HUES6 (cell line): ENCODE results near the gene FOXN3.

Source experiments
- H3K27ac ChIP-seq: 2 replicates; pipeline ENCODE4 v1.7.0; 2013; ENCODE audit warnings: low read depth, mild to moderate bottlenecking, low read length, inconsistent platforms
- H3K27me3 ChIP-seq: 2 replicates; pipeline ENCODE4 v1.6.1; 2013; ENCODE audit warnings: low read length; ENCODE audit not compliant: control insufficient read depth, insufficient read depth
- H3K36me3 ChIP-seq: 2 replicates; pipeline ENCODE4 v1.6.1; 2013; ENCODE audit warnings: low read length; ENCODE audit not compliant: control insufficient read depth, insufficient read depth
- H3K4me1 ChIP-seq: 2 replicates; pipeline ENCODE4 v1.6.1; 2013; ENCODE audit warnings: low read length; ENCODE audit not compliant: control insufficient read depth, insufficient read depth
- H3K4me3 ChIP-seq: 2 replicates; pipeline ENCODE4 v1.5.1; 2013; ENCODE audit warnings: low read depth, low read length
- H3K9ac ChIP-seq: one replicate; pipeline ENCODE4 v1.6.1; 2013; ENCODE audit warnings: mild to moderate bottlenecking, low read length
- H3K9me3 ChIP-seq: 2 replicates; pipeline ENCODE4 v1.6.1; 2013; ENCODE audit warnings: low read depth, low read length; ENCODE audit not compliant: control insufficient read depth, insufficient read depth

Gene FOXN3

DNA sequence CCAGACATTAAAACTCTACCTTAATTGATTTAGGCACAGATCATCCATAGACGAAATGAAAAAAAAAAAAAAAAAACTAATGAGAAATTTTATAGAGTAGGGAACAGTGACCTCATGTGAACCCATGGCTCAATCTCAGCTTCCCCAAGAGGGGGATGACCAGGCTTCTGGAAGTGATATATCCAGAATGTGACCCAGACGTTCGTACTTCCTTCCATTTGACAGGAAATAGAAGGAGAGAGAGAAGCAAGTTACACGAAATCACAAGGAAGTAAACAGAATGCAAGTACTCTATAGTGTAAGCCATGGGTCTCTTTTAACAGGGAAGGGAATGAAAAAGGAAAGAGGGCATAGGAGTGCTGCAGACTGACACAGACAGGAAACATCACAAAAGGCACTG lies 10.1 kb downstream of the FOXN3 start:
- Histone ChIP-seq H3K4me1 (peaks cover 35% of the 10 kb centered on the region), H3K36me3 (peaks cover 65% of the 10 kb centered on the region), H3K4me3 (no peak overlapping the region), H3K9ac (no peak overlapping the region), H3K9me3 (peaks cover 7% of the 10 kb centered on the region), H3K27ac (no peak overlapping the region), H3K27me3 (no peaks in the 10 kb centered on the region)

GRCh38 chr14:89406361-89406760 lies 10.7 kb downstream of the FOXN3 start:
- H3K36me3 ChIP-seq, result peaks cover 62% of the 10 kb centered on the region
- H3K4me3 ChIP-seq, result no peak overlapping the region
- H3K9me3 ChIP-seq, result peaks cover 3% of the 10 kb centered on the region
- H3K4me1 ChIP-seq, result peaks cover 41% of the 10 kb centered on the region
- H3K9ac ChIP-seq, result no peak overlapping the region
- no peaks in the 10 kb centered on the region for H3K27me3 ChIP-seq
- no peak overlapping the region for H3K27ac ChIP-seq

DNA sequence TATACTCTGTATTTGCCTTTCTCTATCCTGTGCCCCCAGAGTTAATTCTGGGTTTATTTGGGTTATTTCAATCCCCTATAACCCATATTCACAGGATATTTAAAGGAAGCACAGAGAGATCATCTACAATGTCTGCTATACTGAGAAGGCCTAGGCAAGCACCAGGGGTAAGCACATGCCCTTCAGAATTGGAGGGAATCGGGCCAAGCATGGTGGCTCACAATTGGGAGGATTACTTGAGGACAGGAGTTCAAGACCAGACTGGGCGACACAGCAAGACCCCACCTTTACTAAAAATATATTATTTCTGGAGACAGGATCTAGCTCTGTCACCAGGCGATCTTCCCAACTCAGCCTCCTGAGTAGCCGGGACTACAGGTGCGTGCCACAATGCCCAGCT lies 11.3 kb downstream of the FOXN3 start:
- no peak overlapping the region for H3K4me3 ChIP-seq

DNA sequence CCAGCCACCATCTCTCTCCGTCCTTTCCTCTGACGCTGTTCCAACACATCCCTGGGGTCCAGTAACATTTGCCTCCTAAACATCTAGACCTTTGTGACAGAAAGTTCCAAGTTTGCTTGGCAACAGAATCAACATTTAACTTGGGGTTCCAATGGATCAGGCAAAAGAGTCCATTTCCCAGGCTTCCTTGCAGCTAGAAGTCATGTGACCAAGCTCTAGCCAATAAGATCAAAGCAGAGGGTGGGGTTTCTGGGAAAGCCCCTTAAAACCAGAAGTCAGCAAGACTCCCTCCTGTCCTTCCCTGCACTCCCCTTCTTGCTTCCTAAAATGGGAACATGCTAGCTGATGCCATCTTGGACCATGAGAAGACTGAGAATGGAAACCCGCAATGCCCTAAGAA lies 14.7 kb downstream of the FOXN3 start:
- Histone ChIP-seq H3K4me3 (no peak overlapping the region), H3K9ac (no peak overlapping the region), H3K36me3 (peaks cover 45% of the 10 kb centered on the region), H3K9me3 (no peaks in the 10 kb centered on the region), H3K27ac (no peak overlapping the region), H3K4me1 (peaks cover 44% of the 10 kb centered on the region), H3K27me3 (no peaks in the 10 kb centered on the region)

More for the DNA sequence above, 11.3 kb downstream of the FOXN3 start:
- H3K9ac ChIP-seq, result no peak overlapping the region
- H3K27me3 ChIP-seq, result no peaks in the 10 kb centered on the region
- H3K4me1 ChIP-seq, result peaks cover 43% of the 10 kb centered on the region
- H3K36me3 ChIP-seq, result peaks cover 57% of the 10 kb centered on the region
- no peaks in the 10 kb centered on the region for H3K9me3 ChIP-seq
- no peak overlapping the region for H3K27ac ChIP-seq

DNA sequence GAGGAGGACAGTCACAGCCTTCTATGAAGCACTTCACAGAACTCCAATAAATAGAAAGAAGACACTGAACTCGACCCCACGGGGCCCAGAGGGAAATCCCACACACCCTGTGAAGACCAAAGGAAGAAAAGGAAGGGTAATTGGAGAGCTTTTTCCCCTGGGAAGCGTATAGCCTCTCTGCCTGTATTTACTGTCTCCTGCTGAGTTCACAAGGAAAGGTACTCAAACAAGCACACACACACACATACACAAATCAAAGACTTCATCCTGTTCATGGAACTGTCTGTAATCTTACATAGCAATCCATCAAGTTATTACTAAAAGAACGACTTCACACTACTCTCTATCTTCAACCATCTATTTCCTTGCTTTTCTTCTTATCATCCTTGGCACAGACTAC lies 15.3 kb downstream of the FOXN3 start:
- Histone ChIP-seq H3K9me3 (no peaks in the 10 kb centered on the region), H3K27me3 (no peaks in the 10 kb centered on the region), H3K4me1 (peaks cover 39% of the 10 kb centered on the region), H3K4me3 (no peak overlapping the region), H3K27ac (no peak overlapping the region), H3K36me3 (peaks cover 44% of the 10 kb centered on the region), H3K9ac (no peak overlapping the region)

DNA sequence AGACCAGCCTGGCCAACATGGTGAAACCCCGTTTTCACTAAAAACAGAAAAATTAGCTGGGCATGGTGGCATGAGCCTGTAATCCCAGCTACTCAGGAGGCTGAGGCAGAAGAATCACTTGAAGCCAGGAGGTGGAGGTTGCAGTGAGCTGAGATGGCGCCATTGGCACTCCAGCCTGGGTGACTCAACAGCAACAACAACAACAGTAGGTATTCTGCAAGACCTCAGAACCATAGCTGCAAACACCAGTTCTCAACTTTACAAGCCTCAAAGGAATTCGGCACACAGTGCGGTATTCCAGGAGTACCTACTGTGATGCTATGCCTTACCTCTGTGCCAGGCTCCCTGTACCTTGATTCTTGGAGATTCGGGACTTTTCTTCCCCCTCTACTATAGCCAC lies 15.8 kb downstream of the FOXN3 start:
- no peak overlapping the region for H3K27ac ChIP-seq
- H3K36me3 ChIP-seq, result peaks cover 39% of the 10 kb centered on the region

DNA sequence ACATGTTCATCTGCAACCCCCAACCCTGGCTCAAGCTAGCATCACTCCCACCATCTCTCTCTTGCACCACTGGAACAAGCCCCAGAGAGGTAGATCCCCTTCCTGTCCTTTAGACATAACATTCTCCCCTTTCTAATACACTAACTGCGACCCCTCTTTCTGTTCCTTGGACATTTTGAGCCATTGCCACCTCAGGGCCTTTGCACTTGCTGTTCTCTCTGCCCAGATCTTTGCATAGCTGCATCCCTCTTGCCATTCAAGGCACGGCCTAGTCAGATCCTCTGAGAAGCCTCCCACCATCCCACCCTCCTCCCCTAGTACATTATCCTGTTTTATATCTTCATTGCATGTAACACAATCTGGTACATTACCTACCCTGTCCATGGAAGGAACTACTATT lies 16.5 kb downstream of the FOXN3 start:
- Histone ChIP-seq H3K4me3 (no peak overlapping the region), H3K4me1 (peaks cover 37% of the 10 kb centered on the region), H3K27me3 (no peaks in the 10 kb centered on the region), H3K27ac (no peak overlapping the region), H3K9ac (no peak overlapping the region), H3K36me3 (peaks cover 32% of the 10 kb centered on the region), H3K9me3 (no peaks in the 10 kb centered on the region)

More for the DNA sequence above, 15.8 kb downstream of the FOXN3 start:
- Histone ChIP-seq H3K4me1 (peaks cover 37% of the 10 kb centered on the region), H3K9me3 (no peaks in the 10 kb centered on the region), H3K4me3 (no peak overlapping the region), H3K9ac (no peak overlapping the region), H3K27me3 (no peaks in the 10 kb centered on the region)

DNA sequence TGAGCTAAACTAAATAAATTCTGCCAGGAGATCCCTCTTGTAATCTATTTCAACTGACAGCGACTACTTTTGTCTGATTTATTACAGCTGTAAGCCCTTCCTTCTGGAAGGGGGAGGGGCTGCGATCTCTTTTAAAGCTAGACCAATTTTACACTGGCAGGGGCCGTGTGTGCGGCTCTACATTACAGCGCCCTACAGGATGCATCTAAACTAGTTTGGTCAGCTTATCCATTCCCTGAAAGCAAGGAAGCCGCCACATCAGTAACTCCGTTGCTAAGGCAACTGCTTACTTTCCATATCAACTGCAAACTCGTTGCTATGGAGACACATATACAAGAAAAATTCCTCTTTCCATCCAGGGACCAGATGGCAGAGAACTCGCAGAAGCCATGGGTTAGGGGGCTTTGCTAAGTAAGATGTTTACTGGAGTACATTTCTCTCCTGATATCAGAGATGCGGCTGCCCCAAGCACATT lies 17.4 kb downstream of the FOXN3 start:
- H3K27me3 ChIP-seq, result no peaks in the 10 kb centered on the region
- H3K9me3 ChIP-seq, result no peaks in the 10 kb centered on the region
- H3K27ac ChIP-seq, result no peak overlapping the region; the same call in 1 of the 2 replicates
- no peak overlapping the region for H3K9ac ChIP-seq
- H3K4me3 ChIP-seq, result no peak overlapping the region
- peaks cover 37% of the 10 kb centered on the region for H3K4me1 ChIP-seq
- H3K36me3 ChIP-seq, result peaks cover 30% of the 10 kb centered on the region

DNA sequence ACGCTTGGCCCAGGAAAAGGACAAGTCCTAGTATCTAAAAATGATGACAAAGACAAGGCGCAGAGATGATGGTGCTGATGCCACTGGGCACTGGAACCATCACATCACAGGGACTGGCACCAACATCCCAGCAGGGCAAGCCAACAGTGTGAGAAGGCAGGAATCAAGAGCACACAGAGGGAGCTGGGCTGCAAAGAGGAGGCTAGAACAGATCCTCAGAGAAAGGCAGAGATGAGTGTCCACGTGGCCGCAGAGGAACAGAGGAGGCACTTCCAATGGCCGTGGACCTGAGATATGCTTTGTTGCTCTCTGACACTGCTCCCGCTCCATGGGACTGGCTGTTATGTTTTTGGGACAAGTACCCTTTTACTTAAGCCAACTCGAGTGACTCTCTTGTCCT lies 17.9 kb downstream of the FOXN3 start:
- Histone ChIP-seq H3K4me3 (no peak overlapping the region), H3K9me3 (no peaks in the 10 kb centered on the region), H3K27ac (no peak overlapping the region), H3K36me3 (peaks cover 29% of the 10 kb centered on the region), H3K4me1 (peaks cover 37% of the 10 kb centered on the region), H3K27me3 (no peaks in the 10 kb centered on the region), H3K9ac (no peak overlapping the region)

GRCh38 chr14:89397569-89398230 lies 19.3 kb downstream of the FOXN3 start:
- peaks cover 22% of the 10 kb centered on the region for H3K36me3 ChIP-seq
- H3K27me3 ChIP-seq, result no peaks in the 10 kb centered on the region
- no peak overlapping the region for H3K9ac ChIP-seq
- H3K4me1 ChIP-seq, result peaks cover 42% of the 10 kb centered on the region
- no peaks in the 10 kb centered on the region for H3K9me3 ChIP-seq
- H3K4me3 ChIP-seq, result no peak overlapping the region
- no peak overlapping the region for H3K27ac ChIP-seq

- no peak overlapping the region for H3K27ac ChIP-seq
- H3K27me3 ChIP-seq, result no peaks in the 10 kb centered on the region
- no peak overlapping the region for H3K9ac ChIP-seq
- no peak overlapping the region for H3K4me3 ChIP-seq
- no peaks in the 10 kb centered on the region for H3K9me3 ChIP-seq
- peaks cover 12% of the 10 kb centered on the region for H3K36me3 ChIP-seq
- peaks cover 35% of the 10 kb centered on the region for H3K4me1 ChIP-seq
These were observed 22.1 kb downstream of the FOXN3 start for GRCh38 chr14:89394972-89395371.
